Retinal pigment epithelial cell (primary cell): ENCODE measurements around the gene PPM1A.

Source experiments
- DNase-seq: peaks from one replicate; pipeline ENCODE4 v3.0.0-alpha.2; 2010; ENCODE audit warnings: low read depth
- H3K4me3 ChIP-seq: 2 replicates; pipeline ENCODE4 v1.5.1; 2011; ENCODE audit warnings: mild to moderate bottlenecking, low read length, control low read depth, moderate library complexity
- CTCF ChIP-seq: conservative IDR thresholded peaks from 2 replicates; pipeline ENCODE4 v1.5.1; 2011; ENCODE audit warnings: low read depth, low read length, control low read depth, inconsistent platforms

Gene PPM1A

GRCh38 chr14:60344751-60345150, 95.7 kb downstream of the PPM1A start:
- no peak for DNase-seq
- no peak for TF ChIP-seq CTCF
- no peak overlapping the region for H3K4me3 ChIP-seq

DNA sequence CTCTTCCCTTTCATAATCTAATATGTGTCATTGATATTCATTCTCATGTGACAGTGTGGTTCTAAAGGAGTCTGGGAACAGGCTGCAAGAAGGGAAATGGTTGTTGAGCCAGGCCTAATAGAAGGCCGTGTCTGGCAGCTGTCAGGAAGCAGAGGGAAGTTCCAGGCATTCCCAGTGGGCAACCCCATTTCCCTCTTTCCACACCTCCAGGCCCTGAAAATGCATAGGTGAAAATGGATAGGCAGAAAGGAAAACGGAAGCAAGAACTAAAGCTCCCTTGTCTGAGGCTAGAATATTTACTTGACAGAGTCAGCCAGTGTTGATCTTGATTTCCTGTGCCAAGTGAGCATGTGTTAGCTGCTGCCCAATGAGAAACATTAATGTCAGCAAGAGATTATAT, 97.7 kb downstream of the PPM1A start:
- TF ChIP-seq CTCF: no peak
- DNase-seq: no peak
- no peak overlapping the region for H3K4me3 ChIP-seq

DNA sequence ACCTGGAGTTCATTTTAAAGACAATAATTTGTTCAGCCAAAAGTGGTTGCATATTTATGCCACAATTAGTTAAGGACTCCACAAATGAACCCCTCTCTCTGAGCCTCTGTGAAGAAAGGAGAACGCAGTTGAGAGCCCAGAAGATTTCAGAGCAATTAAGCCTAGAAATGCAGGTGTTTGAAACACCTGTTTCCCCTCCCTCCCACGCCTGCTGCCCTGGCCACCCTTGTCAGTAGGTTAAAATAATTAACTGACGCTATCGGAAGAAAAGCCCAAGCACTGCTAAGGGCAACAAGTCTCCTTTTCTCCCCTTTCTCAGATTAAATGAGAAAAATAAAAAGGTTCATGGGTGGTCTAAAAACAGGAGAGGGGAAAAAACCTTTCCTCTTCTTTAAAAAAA, 99.2 kb downstream of the PPM1A start:
- no peak for DNase-seq
- H3K4me3 ChIP-seq: no peak overlapping the region
- TF ChIP-seq CTCF: no peak
